WTC11 (cell line): ENCODE data around the gene EYS.
"Not testable (repeated sequence)": the region's sequence is repeated elsewhere in the genome, so short reads cannot be mapped to it uniquely, and the experiment has no call there.

Experiments
- FOXP1 ChIP-seq: sonication (generic); formaldehyde crosslinking; IDR thresholded peaks from 2 replicates; pipeline ENCODE4 v1.8.0; 2022; ENCODE audit warnings: missing genetic modification reagents, mild to moderate bottlenecking, moderate library complexity, borderline replicate concordance
- ZBTB21 ChIP-seq: sonication (generic); formaldehyde crosslinking; IDR thresholded peaks from 2 replicates; pipeline ENCODE4 v1.8.1; 2023; ENCODE audit warnings: mild to moderate bottlenecking, missing genetic modification reagents, borderline replicate concordance
- ZBTB43 ChIP-seq: sonication (generic); formaldehyde crosslinking; IDR thresholded peaks from 2 replicates; pipeline ENCODE4 v1.8.1; 2023; ENCODE audit warnings: mild to moderate bottlenecking, missing genetic modification reagents

GRCh38 chr6:65483652-65484051, 223.4 kb downstream of the EYS start:
- not testable (repeated sequence) for TF ChIP-seq ZBTB21; FOXP1; ZBTB43 (CRISPR knock-in tag)
